ENCODE data around the gene OTUD6A.

The OTUD6A gene

GRCh38 chrX:70062076-70062475 lies at the start of gene OTUD6A:
Gene OTUD6A (plus strand): TSS chrX:70062457. CDS start chrX:70062525, 68 bp downstream.
- DNase-seq (ENCODE audit: low read depth in 2 of 2) = no peak

GRCh38 chrX:70012756-70013155 lies 49.5 kb upstream of the OTUD6A start:
- DNase-seq (ENCODE audit: low read depth in 2 of 2) = no peak

- no peak for DNase-seq (ENCODE audit: low read depth in 2 of 2)
These were observed 48.5 kb upstream of the OTUD6A start for GRCh38 chrX:70013466-70014381.

- no peak for DNase-seq (ENCODE audit: low read depth in 2 of 2)
These were observed 45.7 kb upstream of the OTUD6A start for GRCh38 chrX:70016513-70016912.

DNA sequence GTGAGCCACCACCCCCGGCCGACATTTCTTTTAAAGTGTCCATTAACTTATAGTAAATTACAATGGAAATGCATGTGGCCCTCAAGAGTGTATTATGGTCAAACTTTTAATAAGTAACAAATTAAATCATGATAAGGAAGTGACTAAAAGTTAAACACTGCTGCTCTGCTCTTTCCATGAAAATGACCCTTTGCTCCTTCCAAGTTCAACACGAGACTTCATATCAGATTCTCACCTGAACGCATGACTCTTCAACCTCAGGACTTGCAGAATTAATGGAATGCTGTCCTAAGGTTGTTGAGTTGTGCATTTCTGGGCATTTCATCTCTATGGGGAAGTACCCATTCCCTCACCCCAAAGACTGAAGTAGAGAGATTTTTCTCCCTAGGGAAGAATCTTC lies 39.6 kb upstream of the OTUD6A start:
- no peak for DNase-seq (ENCODE audit: low read depth in 2 of 2)

DNA sequence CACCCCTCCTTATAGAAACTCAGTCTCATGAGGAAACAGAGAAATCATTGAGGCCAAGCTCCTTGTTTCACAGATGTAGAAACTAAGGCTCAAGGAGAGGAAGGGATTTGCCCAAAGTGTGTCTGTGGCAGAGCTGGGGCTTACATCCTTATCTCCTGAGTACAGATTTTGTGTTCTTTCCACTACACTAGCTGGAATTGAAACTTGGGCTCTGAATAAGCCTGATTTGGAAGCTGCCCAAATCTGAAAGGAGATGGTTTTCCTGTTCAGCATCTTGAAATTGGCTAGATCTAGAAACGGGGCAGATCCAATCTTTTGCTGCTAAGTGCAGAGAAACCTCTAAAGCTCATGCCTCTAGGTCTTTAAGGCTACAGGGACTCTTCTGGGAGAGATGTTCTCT lies 36.8 kb upstream of the OTUD6A start:
- no peak for DNase-seq (ENCODE audit: low read depth in 2 of 2)

DNA sequence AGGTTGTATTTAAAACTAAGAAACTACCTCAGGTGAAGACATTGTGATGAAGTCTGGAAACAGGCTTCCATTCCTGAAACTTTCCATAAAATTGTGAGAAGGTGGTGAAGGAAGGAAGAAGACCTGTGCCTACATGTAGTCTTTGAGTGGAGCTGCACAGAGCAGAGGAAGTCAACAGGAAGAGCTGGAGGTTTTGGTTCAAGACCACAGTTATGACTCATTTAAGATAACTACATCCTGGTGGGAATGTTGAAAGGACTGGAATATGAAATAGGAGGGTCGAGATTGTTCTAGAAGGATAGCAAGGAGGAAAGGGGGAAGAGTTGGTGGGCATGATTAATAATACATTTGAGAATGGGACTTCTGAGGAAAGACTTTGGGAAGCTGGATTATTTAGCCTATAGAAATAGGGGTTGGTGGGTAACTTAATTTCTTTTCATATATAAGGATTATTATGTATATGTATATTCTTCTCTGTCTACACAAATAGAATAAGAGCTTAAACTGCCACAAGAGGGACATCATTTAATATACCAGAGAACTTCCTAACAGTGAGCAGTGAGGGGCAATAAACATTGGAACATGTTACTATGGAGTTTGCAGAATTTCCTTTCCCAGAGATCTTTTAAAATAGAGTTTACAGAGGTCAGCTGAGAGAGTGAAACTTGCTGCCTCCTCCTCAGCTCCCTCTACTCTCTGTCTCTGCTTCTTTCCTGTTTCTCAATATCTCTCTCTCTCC lies 36.0 kb upstream of the OTUD6A start:
- no peak for DNase-seq (ENCODE audit: low read depth in 2 of 2)

- no peak for DNase-seq (ENCODE audit: low read depth in 2 of 2)
These were observed 35.4 kb upstream of the OTUD6A start for GRCh38 chrX:70026851-70027200.

- no peak for DNase-seq (ENCODE audit: low read depth in 2 of 2)
These were observed 32.4 kb upstream of the OTUD6A start for GRCh38 chrX:70029863-70030262.

- peak in 1 of 2 donors; percentile 1 for DNase-seq (ENCODE audit: low read depth in 2 of 2)
These were observed 31.9 kb upstream of the OTUD6A start for GRCh38 chrX:70030301-70030767.

DNA sequence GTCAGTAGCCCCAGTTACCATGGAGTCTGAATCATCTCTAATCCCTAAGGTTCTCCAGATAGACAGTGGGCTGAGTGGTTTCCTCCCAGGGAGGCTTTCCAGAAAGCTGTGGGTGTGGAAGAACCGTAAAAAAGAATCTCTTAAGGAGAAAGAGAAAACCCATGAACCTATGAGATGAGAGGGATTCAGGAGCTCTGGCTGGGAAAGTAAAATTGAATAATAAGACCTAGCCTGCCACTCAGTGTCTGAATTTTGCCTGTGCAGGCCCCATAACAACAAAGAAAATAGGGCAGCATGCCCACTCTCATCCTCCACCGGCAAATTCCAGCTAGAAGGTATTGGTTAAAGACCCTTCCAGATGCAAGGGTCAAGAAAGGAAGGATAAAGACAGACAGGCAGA lies 29.5 kb upstream of the OTUD6A start:
- DNase-seq (ENCODE audit: low read depth in 2 of 2) = no peak

DNA sequence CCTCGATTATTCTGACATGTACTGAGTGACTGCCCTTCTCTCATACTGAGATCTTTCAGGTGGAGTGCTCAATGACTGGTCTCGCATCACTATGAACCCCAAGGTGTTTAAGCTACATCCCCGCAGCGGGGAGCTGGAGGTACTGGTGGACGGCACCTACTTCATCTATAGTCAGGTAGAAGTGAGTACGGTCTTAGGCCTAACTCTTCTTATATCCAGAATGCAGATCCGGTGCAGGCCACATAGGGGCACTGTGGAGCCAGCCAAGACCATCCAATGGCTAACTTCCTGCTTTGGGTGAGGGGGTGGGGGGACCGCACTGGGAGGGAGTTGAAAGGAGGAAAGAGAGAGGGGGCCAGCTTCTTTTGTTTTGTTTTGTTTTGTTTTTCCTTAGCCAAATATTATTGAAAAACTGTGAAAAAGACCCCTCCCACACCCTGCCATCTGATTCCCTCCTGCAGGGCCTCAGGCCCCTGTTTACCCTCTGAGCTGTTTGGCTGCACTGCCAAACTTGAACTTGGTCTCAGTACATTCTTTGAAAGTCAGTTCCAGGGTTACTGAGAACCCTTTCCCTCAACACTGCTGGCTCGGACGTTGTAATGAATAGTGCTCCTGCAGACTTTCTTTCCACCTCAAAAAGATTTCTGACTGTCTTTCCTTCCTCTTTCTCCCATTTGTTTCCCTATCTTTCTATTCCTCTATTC lies 28.8 kb upstream of the OTUD6A start:
- no peak for DNase-seq (ENCODE audit: low read depth in 2 of 2)

DNA sequence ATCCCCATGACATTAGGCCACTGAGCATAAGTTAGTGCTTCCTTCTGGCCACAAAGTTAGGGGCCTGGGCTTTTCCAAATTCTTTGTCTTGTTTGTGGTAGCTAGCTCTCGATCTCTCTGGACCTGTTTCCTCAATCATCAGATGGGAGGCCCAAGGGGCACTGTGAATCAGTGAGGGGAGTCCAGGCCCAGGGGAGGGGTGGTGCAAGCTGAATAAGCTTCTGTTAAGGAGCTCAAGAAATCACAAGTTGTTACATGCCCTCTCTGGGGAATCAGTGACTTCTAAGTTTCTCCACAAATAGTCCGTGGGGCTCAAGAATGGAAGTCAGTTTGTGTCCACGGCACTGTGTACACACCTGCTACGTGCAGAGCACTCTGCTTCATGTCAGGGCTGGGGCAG lies 27.6 kb upstream of the OTUD6A start:
- DNase-seq (ENCODE audit: low read depth in 2 of 2) = no peak

- DNase-seq (ENCODE audit: low read depth in 2 of 2) = no peak
These were observed 23.7 kb upstream of the OTUD6A start for GRCh38 chrX:70038515-70038914.

- DNase-seq (ENCODE audit: low read depth in 2 of 2) = no peak
These were observed 23.3 kb upstream of the OTUD6A start for GRCh38 chrX:70038951-70039350.

- DNase-seq (ENCODE audit: low read depth in 2 of 2) = no peak
These were observed 22.5 kb upstream of the OTUD6A start for GRCh38 chrX:70039758-70040157.

GRCh38 chrX:70041993-70042392 lies 20.3 kb upstream of the OTUD6A start:
- no peak for DNase-seq (ENCODE audit: low read depth in 2 of 2)

- DNase-seq (ENCODE audit: low read depth in 2 of 2) = no peak
These were observed 19.6 kb upstream of the OTUD6A start for GRCh38 chrX:70042399-70043371.

- DNase-seq (ENCODE audit: low read depth in 2 of 2) = no peak
These were observed 18.6 kb upstream of the OTUD6A start for GRCh38 chrX:70043685-70044084.

DNA sequence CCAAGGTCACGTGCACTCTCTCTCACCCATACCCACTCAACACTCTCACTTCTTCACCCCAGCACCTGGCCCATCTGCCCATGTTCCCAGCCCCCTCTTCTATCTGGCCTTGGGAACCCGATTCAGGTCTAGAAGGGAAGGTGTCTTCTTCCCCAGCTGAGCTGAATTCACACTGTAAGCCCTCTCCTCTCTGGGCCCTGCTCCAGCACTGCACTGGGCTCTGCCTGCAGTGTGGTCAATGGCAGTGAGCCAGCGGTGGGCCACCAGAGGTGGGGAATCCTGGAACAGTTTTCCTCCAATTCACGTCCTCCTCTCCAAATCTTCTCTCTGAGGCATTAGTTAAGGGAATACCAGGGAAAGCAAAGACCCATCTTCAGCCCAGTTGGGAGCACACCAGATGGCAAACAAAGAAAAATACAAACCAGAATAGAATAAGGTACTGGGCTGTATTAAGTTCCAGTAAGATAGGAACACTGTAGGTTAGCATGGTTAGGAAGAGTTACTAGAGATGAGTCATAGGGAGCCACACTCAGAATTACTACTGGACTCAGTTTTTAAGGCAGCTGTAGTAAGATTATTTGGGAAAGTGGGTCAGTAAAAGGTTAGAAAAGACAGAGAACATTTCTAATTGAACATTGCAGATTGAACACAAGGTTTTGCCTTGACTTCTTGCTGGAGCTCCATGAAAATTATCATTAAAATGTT lies 17.6 kb upstream of the OTUD6A start:
- no peak for DNase-seq (ENCODE audit: low read depth in 2 of 2)

DNA sequence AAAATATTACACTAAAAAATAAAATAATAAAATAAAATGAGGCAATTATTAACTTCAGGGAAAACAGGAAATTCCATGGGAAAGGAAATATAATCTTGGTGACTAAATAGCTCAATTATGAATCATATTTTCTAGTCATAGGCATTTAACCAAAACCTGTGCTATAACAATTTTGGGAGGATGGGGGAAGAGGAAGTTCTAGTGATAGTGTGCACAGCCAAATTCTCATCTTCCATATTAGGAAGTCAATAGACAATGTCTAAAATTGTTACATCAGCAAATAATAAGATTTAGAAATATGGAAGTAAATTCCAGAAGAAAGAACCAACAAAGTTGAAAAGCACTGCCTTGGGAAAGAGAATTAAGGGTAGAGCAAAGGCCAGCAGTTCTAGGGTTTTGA lies 15.3 kb upstream of the OTUD6A start:
- DNase-seq (ENCODE audit: low read depth in 2 of 2) = no peak
